Right atrium auricular region (tissue), 2 donors: ENCODE data around the gene COL1A1. TPM values are rescaled to one million over a fixed set of nuclear protein-coding genes. Genes with fewer than 3 reads are reported as not detected.

ENCODE experiments used
- DNase-seq: peaks from one replicate; pipeline ENCODE4 v3.0.0-alpha.2; 2019; ENCODE audit warnings: low spot score
- H3K27ac ChIP-seq, 2 donors: fragments of 200-600 bp; sonication (generic); 1 replicate in 1 of 2; 2 replicates in 1 of 2; pipeline ENCODE4 v1.5.1; 2016 to 2019
- H3K27me3 ChIP-seq, 2 donors: fragments of 200-600 bp; sonication (generic); one replicate each; pipeline versions ENCODE4 v1.5.1 to v1.6.0; 2017 to 2019
- H3K36me3 ChIP-seq: fragments of 200-600 bp; sonication (generic); one replicate; pipeline ENCODE4 v1.5.1; 2016
- H3K4me1 ChIP-seq, 2 donors: fragments of 200-600 bp; sonication (generic); one replicate each; pipeline versions ENCODE4 v1.5.1 to v1.6.0; 2017 to 2019
- H3K4me3 ChIP-seq, 2 donors: fragments of 200-600 bp; sonication (generic); 1 replicate in 1 of 2; 2 replicates in 1 of 2; pipeline ENCODE4 v1.5.1; 2017 to 2019; ENCODE audit warnings: mild to moderate bottlenecking in 1 of 2, moderate library complexity in 1 of 2
- H3K9me3 ChIP-seq, 2 donors: fragments of 200-600 bp; sonication (generic); one replicate each; pipeline ENCODE4 v1.5.1; 2019
- total RNA-seq, 2 donors: library from RNA; depleted of rRNA; stranded (reverse); fragments of >200 nt; gene quantifications; one replicate each; pipeline ENCODE4 v1.1.0, GENCODE V29; 2016
- TF ChIP-seq, protein P1 (sequence below), 2 donors: fragments of 200-600 bp; sonication (generic); IDR thresholded peaks; one replicate each; pipeline ENCODE4 v1.5.1; 2019; ENCODE audit warnings: antibody characterized with exemption in 2 of 2

The COL1A1 gene
- total RNA-seq, 2 donors from 2014 or later: 19.8 to 180 TPM

DNA sequence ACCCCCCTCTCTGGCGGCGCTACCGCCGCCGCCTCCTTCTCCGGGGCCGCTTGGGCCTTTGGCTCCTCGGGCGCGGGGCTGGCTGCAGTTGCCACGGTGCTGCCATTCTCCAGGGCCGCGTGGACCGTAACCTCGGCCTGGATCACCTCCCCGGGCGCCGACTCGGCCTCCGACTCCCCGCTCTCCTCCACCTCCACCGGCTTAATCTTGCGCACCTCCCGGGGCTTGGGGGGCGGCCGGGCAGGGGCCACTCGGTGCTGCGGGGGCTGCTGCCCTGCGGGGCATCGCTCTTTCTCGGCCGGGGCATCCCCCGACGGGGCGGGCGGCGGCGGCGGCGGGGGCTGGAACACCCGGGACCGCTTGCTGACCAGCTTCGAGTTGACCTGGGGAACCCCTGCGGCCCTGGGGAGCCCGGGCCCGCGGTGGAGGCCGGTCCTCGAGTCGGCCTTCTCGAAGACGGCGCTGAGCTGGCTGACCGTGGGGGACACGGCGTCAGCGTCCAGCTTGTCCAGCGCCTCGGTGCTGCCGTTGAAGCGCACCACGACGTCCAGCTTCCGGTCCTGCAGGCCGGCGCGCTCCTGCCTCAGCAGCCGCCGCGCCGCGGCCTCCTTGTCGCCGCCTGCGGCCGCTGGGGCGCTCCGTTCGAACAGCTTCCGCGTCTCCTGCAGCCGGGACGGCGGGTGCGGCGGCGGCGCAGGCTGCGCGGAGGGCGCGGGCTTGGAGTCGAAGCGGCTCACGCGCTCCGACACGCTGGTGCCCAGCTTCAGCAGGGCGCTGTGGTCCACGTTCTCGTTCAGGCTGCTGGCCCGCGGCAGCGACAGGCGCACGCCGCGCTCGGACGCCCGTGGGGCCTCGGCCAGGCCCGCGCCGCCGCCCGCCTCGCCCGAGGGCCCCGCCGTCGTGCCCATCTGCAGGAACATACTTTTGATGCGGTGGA, 51.7 kb downstream of the COL1A1 start:
- Histone ChIP-seq H3K27me3 (no peaks in the 10 kb centered on the region), H3K36me3 (peaks cover 4% of the 10 kb centered on the region), H3K4me1 (peaks cover 0 to 87% of the 10 kb centered on the region in 2 donors), H3K27ac (peak overlapping the region; percentile 94 to 95), H3K9me3 (no peaks in the 10 kb centered on the region), H3K4me3 (peak overlapping the region; percentile 78 to 87)
- DNase-seq: no peak
- TF ChIP-seq, protein P1, sequence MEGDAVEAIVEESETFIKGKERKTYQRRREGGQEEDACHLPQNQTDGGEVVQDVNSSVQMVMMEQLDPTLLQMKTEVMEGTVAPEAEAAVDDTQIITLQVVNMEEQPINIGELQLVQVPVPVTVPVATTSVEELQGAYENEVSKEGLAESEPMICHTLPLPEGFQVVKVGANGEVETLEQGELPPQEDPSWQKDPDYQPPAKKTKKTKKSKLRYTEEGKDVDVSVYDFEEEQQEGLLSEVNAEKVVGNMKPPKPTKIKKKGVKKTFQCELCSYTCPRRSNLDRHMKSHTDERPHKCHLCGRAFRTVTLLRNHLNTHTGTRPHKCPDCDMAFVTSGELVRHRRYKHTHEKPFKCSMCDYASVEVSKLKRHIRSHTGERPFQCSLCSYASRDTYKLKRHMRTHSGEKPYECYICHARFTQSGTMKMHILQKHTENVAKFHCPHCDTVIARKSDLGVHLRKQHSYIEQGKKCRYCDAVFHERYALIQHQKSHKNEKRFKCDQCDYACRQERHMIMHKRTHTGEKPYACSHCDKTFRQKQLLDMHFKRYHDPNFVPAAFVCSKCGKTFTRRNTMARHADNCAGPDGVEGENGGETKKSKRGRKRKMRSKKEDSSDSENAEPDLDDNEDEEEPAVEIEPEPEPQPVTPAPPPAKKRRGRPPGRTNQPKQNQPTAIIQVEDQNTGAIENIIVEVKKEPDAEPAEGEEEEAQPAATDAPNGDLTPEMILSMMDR (IDR thresholded peaks at IDR 0.05): peak in 1 of 2 donors; percentile 29

DNA sequence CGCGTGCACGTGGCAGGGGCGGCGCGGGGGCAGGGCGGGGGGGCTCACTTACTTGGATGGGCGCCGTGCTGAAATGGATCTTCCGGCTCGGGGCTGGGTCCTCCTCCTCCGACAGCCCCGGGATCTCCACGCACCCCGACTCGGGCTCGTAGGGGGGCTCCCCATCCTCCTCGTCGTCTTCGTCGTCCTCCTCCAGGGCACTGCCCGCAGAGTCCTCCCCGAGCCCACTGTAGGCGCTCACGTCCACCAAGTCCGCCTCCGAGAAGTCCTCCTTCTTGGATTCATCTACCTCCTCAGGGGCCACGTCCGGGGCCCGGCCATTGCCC, 52.4 kb downstream of the COL1A1 start:
- Histone ChIP-seq H3K4me1 (peaks cover 0 to 82% of the 10 kb centered on the region in 2 donors), H3K27me3 (no peaks in the 10 kb centered on the region), H3K27ac (peak overlapping the region; percentile 94 to 95), H3K4me3 (peak overlapping the region; percentile 78 to 87), H3K36me3 (peaks cover 11% of the 10 kb centered on the region), H3K9me3 (no peaks in the 10 kb centered on the region)
- no peak for DNase-seq
- TF ChIP-seq, protein P1 (IDR thresholded peaks at IDR 0.05): no peak

DNA sequence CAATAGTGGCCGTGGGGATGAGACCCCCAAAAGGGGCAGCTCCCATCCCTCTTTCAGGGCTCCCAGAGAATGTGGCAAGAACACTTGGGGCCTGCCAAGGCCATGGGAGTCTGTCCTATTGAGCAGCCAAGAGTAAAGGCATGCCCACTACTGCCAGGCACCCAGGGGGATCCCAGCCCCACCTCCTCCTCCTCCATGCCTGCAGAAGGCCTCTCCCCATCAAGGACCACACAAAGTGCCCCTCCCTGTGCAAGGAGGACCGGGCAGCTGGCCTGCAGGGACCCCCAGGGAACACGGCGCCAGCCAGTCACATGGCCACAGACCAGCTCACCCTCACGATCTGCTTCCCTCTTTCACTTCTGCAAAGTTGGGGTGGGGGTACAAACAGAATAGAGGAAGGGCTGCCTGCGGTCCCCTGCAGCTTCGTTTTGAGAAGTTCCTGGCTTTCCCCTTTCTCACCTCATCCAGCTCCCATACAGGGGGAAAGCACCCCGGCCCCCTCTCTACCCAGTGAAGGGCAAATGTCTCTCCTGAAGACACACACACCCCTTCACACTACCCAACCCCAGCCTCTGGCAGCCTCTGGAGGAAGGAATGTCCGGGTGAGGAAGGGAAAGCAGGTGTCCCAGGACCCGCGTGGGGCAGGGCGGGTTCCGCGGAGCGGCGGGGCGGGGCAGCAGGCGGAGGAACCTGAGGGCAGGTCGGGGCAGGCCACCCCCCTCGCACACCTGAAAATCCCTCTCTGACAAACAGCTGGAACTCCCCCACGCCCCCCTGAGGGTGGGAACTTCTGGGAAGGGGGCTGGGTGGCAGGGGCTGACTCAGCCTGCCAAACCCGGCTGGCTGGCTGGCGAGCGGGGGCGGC, 53.0 kb downstream of the COL1A1 start:
- Histone ChIP-seq H3K4me3 (peak overlapping the region; percentile 78 to 87), H3K4me1 (peaks cover 0 to 76% of the 10 kb centered on the region in 2 donors), H3K27ac (peak overlapping the region; percentile 94 to 95), H3K36me3 (peaks cover 17% of the 10 kb centered on the region), H3K9me3 (no peaks in the 10 kb centered on the region), H3K27me3 (no peaks in the 10 kb centered on the region)
- TF ChIP-seq, protein P1 (IDR thresholded peaks at IDR 0.05): no peak
- no peak for DNase-seq

DNA sequence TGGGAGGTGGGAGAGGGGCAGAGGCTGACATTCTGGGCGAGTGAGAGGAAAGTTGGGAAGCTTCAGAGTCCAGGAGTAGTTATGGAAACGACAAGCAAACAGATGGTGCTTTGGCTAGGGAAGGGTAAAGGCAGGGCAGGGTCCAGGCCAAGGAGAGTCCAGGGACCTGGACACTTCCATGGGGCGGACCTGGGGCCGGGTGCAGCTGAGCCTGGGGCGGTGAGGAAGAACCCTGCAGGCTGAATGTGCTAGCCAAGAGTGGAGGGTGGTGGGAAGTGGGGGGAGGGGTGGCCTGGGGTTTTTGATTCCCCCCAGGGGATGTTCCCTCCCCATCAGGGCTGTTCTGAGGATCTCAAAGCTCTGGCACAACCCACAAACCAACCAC, 53.6 kb downstream of the COL1A1 start:
- no peak for DNase-seq
- Histone ChIP-seq H3K9me3 (no peaks in the 10 kb centered on the region), H3K27me3 (no peaks in the 10 kb centered on the region)

DNA sequence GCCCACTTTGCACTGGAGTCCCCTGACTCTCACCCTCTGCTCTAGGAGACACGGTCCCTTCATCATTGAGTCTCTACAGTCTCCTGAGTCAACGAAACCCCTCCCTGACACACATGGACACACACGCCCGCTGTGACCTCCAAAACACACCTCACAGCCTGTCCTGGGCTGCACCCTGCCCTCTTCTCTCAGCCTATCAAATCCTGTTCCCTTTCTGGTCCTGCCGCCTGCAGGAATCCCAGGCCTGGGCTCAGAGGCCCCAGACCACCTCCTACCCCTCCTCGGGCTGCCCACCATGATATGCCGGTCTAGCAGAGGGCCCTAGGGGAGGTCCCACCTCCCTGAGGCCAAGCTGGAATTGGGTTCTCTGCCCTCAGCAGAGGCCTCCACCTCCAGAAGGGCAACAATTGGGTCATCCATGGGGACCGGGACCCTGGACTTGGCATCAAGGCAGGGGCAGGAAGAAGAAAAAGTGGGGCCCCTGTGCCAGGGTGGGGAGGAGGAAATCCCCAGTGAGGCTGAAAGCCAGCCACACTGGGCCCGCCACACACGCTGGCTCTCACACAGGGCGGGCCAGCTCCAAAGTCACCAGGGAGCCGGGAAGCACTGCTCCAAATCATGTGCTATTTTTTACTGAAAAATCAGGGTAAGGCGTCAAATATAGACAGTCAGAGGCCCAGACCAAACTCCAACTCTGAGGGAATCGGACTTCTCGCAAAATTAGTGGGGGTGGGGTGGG, 54.3 kb downstream of the COL1A1 start:
- peaks cover 30% of the 10 kb centered on the region for H3K36me3 ChIP-seq
- H3K9me3 ChIP-seq: no peaks in the 10 kb centered on the region
- H3K4me3 ChIP-seq: peak overlapping the region; percentile 78 to 87
- TF ChIP-seq, protein P1 (IDR thresholded peaks at IDR 0.05): no peak
- peaks cover 0 to 74% of the 10 kb centered on the region in 2 donors for H3K4me1 ChIP-seq
- H3K27me3 ChIP-seq: no peaks in the 10 kb centered on the region
- H3K27ac ChIP-seq: peak overlapping the region; percentile 94 to 95
- no peak for DNase-seq

More for the DNA sequence above, 53.6 kb downstream of the COL1A1 start:
- TF ChIP-seq, protein P1 (IDR thresholded peaks at IDR 0.05): no peak
- Histone ChIP-seq H3K36me3 (peaks cover 23% of the 10 kb centered on the region), H3K4me3 (peak overlapping the region; percentile 78 to 87), H3K4me1 (peaks cover 0 to 74% of the 10 kb centered on the region in 2 donors), H3K27ac (peak overlapping the region; percentile 94 to 95)
